Activated naive CD8-positive, alpha-beta T cell (primary cell): Measurements from ENCODE around the gene PXMP2.

ENCODE experiments used
- H3K27ac Mint-ChIP-seq: one replicate; pipeline ENCODE4 v1.8.0; 2021; ENCODE audit warnings: mixed read lengths
- H3K27me3 Mint-ChIP-seq: one replicate; pipeline ENCODE4 v1.8.0; 2021; ENCODE audit warnings: mixed read lengths
- H3K36me3 Mint-ChIP-seq: one replicate; pipeline ENCODE4 v1.8.0; 2021; ENCODE audit warnings: mixed read lengths
- H3K4me1 Mint-ChIP-seq: one replicate; pipeline ENCODE4 v1.8.0; 2021; ENCODE audit warnings: low read depth, mixed read lengths
- H3K4me3 Mint-ChIP-seq: one replicate; pipeline ENCODE4 v1.8.0; 2021; ENCODE audit warnings: mild to moderate bottlenecking, mixed read lengths
- H3K9me3 Mint-ChIP-seq: one replicate; pipeline ENCODE4 v1.8.0; 2021; ENCODE audit warnings: low read depth, mixed read lengths

Gene PXMP2

GRCh38 chr12:132653567-132654290 is 33.7 kb upstream of the PXMP2 start:
- Mint-ChIP-seq H3K9me3 (no peaks in the 10 kb centered on the region), H3K36me3 (peaks cover 14% of the 10 kb centered on the region), H3K27me3 (no peaks in the 10 kb centered on the region), H3K4me3 (no peak overlapping the region), H3K27ac (no peak overlapping the region), H3K4me1 (no peaks in the 10 kb centered on the region)

DNA sequence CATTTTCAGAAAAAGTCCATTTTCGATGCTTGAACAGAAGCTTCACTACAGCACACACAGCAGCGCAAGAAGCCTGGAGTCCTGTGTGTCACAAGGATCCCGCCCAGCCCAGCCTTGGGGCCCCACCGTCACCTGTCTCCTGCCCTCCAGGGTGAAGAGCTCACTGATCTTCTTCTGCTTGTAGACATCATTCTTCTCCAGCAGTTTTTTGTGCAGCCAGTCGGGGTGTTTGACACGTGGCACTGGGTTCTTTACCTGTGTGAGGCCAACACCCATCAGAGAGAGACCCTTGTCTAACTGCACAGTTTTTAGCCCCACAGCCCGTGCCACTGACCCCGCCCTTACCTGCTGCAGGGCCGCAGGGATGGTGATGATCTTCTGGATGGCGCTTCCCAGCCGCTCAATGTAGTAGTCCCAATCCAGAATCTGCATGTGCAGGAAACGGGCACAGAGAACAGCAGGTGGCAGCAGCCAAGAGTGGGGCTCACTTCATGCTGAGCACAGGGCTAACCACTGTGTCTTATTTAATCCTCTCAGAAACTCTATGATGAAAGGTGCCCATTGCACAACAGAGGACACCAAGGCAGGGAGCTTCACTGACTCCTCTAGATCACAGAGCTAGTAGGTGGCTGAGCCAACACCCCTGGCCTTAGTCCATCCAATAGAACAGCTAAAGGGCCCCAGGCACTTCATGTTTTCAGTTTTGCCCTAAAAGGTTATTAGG is 30.2 kb upstream of the PXMP2 start:
- H3K36me3 Mint-ChIP-seq, result peaks cover 15% of the 10 kb centered on the region
- no peak overlapping the region for H3K27ac Mint-ChIP-seq

GRCh38 chr12:132658149-132658894 is 29.1 kb upstream of the PXMP2 start:
- H3K27ac Mint-ChIP-seq, result no peak overlapping the region
- no peak overlapping the region for H3K4me3 Mint-ChIP-seq
- no peaks in the 10 kb centered on the region for H3K27me3 Mint-ChIP-seq
- H3K4me1 Mint-ChIP-seq, result peaks cover 10% of the 10 kb centered on the region
- H3K9me3 Mint-ChIP-seq, result no peaks in the 10 kb centered on the region
- peaks cover 13% of the 10 kb centered on the region for H3K36me3 Mint-ChIP-seq

More for the DNA sequence above, 30.2 kb upstream of the PXMP2 start:
- H3K4me1 Mint-ChIP-seq, result peaks cover 9% of the 10 kb centered on the region
- H3K4me3 Mint-ChIP-seq, result no peak overlapping the region
- H3K27me3 Mint-ChIP-seq, result no peaks in the 10 kb centered on the region
- H3K9me3 Mint-ChIP-seq, result no peaks in the 10 kb centered on the region

DNA sequence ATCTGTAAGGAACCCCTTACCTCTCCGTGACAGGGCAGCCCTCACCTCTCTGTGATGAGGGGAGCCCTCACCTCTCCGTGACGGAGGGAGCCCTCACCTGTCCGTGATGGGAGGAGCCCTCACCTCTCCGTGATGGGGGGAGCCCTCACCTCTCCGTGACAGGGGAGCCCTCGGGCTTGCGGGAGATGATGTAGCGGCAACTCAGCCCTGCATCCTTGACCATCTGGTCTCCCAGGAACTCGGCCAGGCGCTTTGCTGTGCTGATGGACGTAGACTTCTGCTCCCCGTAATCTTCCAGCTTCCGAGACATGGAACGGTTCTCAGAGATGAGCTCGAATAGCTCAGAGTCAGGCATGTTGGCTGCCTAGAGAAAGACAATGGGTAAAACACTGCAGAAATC is 28.2 kb upstream of the PXMP2 start:
- Mint-ChIP-seq H3K4me3 (no peak overlapping the region), H3K36me3 (peaks cover 11% of the 10 kb centered on the region), H3K27ac (no peak overlapping the region), H3K4me1 (peaks cover 11% of the 10 kb centered on the region), H3K27me3 (no peaks in the 10 kb centered on the region), H3K9me3 (no peaks in the 10 kb centered on the region)

DNA sequence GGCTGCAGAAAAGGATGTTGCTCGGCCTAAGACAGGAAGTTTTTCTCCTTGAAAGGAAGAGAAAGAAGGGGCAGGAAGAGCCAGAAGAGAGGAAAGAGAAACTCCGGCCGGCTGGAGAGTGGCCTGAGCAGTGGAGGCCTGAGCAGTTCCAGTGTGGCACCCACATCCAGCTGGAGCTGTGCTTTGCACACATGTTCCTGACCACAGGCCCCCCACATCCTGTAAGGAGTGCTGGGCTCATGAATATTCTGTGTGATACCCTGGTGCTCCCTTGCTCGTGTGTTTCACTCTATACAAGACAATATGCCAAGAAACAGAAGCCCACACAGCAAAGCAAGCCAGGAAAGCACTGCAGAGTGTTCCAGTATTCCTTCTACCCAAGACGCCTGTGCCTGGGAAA is 27.3 kb upstream of the PXMP2 start:
- H3K4me1 Mint-ChIP-seq, result peaks cover 11% of the 10 kb centered on the region
- no peak overlapping the region for H3K4me3 Mint-ChIP-seq
- no peaks in the 10 kb centered on the region for H3K27me3 Mint-ChIP-seq

GRCh38 chr12:132660996-132661395 is 26.4 kb upstream of the PXMP2 start:
- Mint-ChIP-seq H3K27me3 (no peaks in the 10 kb centered on the region), H3K36me3 (peaks cover 13% of the 10 kb centered on the region), H3K9me3 (no peaks in the 10 kb centered on the region), H3K27ac (no peak overlapping the region), H3K4me1 (peaks cover 11% of the 10 kb centered on the region), H3K4me3 (no peak overlapping the region)

More for the DNA sequence above, 27.3 kb upstream of the PXMP2 start:
- Mint-ChIP-seq H3K27ac (no peak overlapping the region), H3K9me3 (no peaks in the 10 kb centered on the region), H3K36me3 (peaks cover 9% of the 10 kb centered on the region)

GRCh38 chr12:132661972-132662371 is 25.4 kb upstream of the PXMP2 start:
- Mint-ChIP-seq H3K36me3 (peaks cover 16% of the 10 kb centered on the region), H3K27ac (no peak overlapping the region), H3K4me3 (no peak overlapping the region), H3K9me3 (no peaks in the 10 kb centered on the region), H3K4me1 (peaks cover 11% of the 10 kb centered on the region), H3K27me3 (no peaks in the 10 kb centered on the region)

DNA sequence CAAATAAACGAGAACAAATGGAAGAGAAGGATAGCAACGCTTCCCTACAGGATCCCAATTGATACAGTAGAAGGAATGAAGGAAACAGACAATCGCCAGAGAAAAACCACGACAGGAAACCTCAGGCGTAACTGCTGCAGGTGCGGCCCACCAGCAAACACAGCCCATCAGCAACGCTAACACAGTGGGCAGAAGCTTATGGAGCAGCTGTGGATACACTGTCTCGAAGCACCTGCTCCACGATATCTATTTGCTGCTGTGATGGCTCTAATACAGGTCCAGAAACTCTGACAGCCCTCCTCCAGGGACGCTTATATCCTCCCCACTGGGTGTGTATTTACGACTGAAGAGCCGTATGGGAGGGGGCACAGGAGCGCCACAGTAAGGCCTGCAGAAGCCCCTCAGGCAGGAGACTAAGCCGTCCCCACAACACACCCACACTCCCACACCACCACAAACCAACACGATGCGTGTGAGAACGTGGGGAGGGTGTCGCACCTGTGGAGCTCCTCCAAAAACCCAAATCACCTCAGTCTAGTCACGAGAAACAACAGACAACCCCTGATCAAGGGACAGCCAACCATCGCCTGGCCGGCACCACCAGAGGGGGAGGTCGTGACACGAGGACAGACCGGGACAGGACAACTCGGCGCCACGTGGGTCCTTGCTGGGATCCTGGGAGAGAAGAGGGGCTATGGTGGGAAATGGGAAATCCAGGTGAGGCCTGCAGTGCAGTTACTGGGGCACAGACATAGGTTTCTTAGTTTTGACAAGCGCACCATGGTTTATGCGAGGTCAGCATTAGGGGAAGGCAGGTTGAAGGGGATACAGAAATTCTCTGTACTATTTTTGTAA is 24.3 kb upstream of the PXMP2 start:
- Mint-ChIP-seq H3K27me3 (no peaks in the 10 kb centered on the region), H3K4me3 (no peak overlapping the region), H3K27ac (no peak overlapping the region), H3K4me1 (peaks cover 11% of the 10 kb centered on the region), H3K36me3 (peaks cover 16% of the 10 kb centered on the region), H3K9me3 (no peaks in the 10 kb centered on the region)

GRCh38 chr12:132664206-132665148 is 22.9 kb upstream of the PXMP2 start:
- Mint-ChIP-seq H3K27ac (no peak overlapping the region), H3K4me1 (peaks cover 11% of the 10 kb centered on the region), H3K9me3 (no peaks in the 10 kb centered on the region), H3K36me3 (peaks cover 16% of the 10 kb centered on the region), H3K27me3 (no peaks in the 10 kb centered on the region), H3K4me3 (no peak overlapping the region)

- H3K4me3 Mint-ChIP-seq, result no peak overlapping the region
- H3K4me1 Mint-ChIP-seq, result peaks cover 8% of the 10 kb centered on the region
- H3K9me3 Mint-ChIP-seq, result no peaks in the 10 kb centered on the region
- H3K36me3 Mint-ChIP-seq, result peaks cover 16% of the 10 kb centered on the region
- no peak overlapping the region for H3K27ac Mint-ChIP-seq
- H3K27me3 Mint-ChIP-seq, result no peaks in the 10 kb centered on the region
These were observed 22.3 kb upstream of the PXMP2 start for GRCh38 chr12:132665149-132665491.

DNA sequence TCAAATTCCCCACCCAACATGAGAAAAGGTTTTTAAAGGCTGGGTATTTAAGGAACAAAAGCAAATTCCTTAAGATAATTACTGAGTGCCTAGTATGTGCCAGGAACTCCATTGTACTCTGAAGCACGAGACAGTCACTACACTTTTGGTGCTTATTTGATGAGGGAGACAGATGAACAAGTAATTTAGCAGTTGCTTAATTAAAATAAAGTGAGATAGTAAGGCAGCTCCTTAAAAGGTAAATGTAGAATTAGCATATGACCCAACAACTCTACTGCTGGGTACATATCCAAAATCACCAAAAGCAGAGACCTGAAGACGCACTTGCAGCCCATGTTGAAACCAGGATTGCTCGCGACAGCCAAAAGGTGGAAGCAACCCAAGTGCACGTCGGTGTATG is 21.6 kb upstream of the PXMP2 start:
- peaks cover 16% of the 10 kb centered on the region for H3K36me3 Mint-ChIP-seq
- H3K27me3 Mint-ChIP-seq, result no peaks in the 10 kb centered on the region
- H3K4me3 Mint-ChIP-seq, result no peak overlapping the region
- no peak overlapping the region for H3K27ac Mint-ChIP-seq
- peaks cover 5% of the 10 kb centered on the region for H3K4me1 Mint-ChIP-seq
- H3K9me3 Mint-ChIP-seq, result no peaks in the 10 kb centered on the region

DNA sequence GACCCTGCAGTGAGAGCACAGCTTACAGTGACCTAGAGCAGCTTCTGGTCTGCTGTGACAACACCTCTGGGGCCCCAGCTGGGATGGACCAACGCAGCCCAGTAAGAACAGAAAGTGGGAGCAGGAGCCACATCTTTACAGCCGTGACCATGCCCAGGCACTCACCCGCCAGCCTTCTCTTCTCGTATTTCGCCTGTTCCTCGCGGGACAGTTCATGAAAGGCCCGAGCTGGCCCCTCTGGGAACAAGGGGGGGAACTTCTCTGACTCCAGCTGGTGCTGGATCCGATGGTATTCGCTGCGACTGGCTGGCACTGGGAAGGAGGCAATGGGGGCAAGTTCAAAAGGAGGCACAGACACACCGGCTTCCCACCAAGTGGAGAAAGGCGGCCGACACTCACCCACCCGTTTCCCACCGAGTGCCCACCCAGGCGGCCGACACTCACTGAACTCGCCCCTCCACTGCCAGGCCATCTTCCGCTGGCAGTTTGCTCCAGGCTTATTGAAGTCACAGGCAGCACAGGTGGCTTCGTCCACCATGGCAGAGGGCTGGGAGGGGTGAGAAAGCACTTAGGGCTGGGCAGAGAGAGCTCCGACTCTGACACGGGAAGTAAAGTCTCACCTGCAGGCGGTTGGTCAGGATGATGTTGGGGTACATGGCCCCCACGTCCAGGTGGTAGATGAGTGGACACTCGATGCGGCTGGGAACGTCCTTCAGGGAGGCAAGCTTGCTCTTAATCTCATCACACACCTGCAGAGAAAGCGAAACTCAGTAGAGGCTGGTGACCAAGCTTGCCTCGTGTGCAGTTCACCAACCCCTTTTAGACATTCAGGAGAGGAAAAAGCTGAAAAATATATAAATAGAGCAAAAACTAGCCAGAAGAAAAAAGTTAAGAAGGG is 18.9 kb upstream of the PXMP2 start:
- no peaks in the 10 kb centered on the region for H3K4me1 Mint-ChIP-seq
- H3K27me3 Mint-ChIP-seq, result no peaks in the 10 kb centered on the region
- H3K27ac Mint-ChIP-seq, result no peak overlapping the region
- H3K4me3 Mint-ChIP-seq, result no peak overlapping the region
- peaks cover 17% of the 10 kb centered on the region for H3K36me3 Mint-ChIP-seq
- no peaks in the 10 kb centered on the region for H3K9me3 Mint-ChIP-seq
